ENCODE results near the gene KCNJ6.

Gene KCNJ6

DNA sequence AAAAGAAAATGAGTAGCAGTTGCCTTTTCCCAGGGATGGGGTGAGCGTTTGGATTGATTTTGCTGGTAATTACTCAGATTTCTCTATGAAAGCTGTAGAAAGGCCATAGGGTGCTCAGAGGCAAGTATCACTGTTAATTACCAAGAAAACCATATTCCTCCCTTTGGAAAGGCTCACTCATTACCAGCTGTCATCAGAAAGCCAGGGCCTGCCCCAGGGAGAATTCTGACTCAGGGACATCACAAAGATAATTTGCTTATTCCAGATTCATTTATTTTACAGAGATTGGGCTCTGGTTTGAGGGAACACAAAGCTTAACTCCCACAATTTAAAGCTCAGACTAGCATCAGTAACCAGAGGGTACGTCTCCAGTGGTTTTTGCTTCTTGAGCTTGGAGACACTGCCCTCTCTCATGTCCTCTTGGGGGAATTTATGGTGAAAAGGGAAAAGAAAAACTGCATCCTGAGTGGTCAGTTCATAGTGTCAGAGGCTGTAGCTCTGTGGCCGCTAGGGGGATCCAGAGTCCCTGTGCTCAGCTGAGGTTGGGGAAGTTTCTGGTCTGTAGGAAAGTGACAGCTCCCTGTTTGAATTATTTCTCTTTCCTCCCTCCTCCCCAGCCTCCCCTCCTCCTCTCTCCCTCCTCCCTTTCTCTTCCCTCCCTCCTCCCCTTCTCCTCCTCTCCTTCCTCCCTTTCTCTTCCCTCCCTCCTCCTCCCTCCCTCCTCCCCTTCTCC, 204.3 kb downstream of the KCNJ6 start:
- DNase-seq: peak; percentile 21

DNA sequence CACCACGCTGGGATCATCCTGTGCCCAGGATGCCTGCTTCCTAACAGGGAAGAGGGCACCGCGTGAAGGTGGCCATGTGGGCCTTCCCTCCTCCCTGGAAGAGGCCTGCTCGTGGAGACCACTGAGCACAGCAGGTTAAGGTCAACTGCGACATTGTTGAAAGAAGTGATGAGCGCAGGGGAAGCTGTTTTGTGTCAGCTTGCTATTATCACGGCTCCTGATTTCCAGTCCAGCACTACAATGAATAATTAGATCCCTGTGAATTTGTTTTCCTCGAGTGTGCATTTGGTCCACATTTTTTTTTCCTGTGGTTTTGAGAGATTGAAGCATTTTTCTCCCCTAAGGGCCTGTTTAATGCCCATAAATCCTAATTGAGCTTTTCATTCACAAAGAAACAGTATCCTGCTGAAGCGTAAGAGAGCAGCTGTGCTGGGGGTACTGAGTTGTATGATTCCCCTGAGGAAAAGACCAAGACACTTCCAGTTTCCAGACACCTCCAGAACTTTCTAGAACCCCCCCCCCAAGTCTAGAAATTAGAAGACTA, 204.9 kb downstream of the KCNJ6 start:
- DNase-seq: no peak

DNA sequence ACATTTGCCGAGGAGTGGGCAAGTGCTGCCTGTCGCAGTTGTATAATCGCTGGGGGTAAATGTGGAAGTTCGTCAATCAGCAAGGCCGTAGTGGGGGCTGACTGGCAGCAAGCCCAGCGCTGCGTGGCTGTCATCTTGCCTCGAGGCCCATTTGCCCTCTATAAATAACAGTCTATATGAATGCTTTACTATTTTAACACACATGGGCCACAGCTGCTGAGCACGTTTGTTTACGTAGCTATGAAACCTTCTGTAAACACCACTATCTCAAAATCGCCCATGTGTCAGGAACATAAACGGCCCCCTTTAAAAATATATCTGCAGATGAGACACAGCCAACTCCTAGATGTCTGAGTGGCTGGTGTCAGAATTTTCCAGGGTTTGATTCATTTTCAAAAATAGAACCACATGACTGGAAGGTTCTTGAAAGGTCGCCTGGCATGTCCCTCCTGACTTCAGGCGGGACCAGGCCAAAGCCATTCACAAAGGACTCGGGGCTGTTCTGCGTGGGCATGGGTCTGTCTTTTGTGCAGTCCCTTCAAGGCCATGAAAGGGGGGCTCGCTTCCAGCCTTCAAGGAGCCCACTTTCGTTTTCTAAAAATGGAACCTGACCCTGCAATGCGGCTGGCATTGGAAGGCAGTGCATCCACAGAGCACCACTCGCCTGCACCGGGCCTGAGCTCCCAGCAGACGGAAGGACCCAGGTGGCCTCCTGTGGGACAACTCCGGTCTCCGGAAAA, 205.5 kb downstream of the KCNJ6 start:
- no peak for DNase-seq

DNA sequence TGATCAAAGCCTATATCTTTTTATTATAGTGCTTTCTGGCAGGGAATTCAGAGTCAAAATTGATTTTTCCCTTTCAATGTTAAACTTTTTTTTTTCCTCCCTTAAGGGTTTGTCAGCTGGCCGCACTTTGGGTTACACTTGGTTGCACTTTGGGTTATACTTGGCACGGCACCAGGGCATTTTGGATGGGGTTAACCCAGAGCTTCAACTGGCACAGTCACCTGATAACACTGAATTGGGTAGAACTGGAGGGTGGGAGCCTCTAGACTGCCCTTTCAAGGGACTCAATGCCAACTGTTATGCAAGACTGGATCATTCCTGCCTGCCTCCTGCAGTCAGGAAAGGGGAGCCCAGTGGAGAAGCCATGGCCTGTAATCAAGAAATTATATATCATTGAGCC, 211.5 kb downstream of the KCNJ6 start:
- no peak for DNase-seq

DNA sequence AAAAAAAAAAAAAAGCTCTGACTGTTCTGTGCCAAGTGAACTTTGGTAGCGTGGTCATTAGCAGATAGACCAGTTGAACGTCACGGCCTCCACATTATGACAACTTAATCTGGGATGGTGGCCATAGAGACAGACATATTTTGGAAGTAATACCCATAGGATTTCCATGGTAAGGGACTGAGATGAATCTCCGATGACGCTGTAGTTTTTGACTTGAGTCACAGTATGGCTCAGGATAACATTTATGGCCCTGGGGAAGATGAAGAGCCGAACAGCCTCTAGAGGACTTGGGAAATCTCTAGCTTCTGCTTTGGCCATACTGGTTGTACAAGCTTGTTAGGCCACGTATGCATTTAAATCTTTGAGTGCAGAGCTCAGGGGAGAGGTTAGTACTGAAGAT, 214.0 kb downstream of the KCNJ6 start:
- no peak for DNase-seq

DNA sequence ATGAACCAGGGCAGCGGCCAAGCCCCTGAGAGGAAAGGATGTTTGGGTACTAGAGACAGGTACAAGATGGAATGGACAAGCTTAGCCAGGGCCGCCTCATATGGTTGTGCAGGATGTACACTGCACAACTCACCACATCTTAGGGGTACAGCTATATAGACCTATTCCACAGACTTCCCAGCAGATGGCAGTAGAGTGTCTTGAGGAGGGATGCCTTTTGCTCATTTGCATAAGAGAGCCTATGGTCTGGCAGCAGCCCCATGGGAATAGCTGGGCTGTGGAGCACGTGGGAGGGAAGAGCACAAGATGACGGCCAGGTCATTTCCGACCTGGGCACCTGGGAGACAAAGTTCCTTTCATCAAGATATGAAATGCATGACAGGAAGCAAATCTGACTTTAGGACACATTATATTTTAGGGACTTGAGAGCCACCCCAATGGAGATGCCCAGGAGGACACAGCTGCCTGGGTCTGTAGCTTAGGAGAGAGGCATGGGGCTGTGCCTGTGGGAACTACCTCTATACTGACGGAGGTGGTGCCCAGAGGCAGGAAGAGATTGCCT, 215.5 kb downstream of the KCNJ6 start:
- DNase-seq: no peak

DNA sequence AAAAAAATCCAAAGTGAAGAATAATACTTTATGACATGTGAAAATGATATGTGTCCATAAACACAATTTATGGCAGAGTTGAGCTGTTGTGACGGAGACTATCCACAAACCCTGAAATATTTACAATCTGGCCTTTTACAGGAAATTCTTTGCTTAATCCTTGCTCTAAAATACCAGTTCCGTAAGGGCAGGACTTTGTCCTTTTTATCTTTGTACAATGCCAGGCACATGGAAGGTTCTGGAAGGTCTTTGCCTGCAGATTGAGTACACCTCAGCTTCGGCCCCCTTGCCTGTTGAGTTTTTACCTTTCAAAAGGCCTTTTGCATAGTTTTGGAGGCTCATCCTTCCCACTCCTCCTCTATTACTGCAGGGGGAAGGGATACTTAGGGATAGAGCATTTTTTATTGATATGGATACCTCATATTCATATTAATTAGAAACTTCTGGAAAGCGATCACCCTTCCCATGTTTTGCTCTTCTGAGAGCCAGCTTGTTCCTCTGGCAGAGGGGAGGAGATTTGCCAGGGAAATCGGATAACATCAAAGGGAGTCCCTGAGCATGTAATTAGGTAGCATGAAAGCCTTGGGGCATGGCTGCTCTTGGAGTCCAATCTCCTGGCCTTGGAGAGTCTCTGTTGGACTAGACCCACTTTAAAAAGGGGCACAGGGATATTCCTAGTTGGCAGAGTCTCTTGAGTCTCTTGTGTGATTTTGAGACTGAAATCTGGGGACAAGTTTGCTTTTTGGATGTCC, 217.1 kb downstream of the KCNJ6 start:
- no peak for DNase-seq

DNA sequence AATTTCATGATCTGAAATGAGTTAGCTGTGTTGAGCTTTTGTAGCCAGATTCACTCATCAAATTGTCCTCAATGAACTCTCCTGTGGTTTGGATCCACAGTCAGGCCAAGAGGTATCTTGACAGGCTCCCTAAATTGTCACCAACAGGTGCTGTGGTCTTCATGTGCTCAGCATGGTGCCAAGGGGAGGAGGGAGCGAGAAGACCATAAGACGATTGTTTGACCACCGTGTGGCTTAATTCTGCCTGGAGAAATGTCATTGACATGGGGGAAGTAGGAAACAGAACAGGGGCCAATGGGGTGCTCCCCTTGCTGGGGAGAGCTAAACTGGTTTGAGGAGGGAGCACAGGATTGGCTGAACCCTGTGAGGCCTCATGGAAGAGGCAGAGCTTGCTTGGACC, 219.3 kb downstream of the KCNJ6 start:
- DNase-seq: no peak

DNA sequence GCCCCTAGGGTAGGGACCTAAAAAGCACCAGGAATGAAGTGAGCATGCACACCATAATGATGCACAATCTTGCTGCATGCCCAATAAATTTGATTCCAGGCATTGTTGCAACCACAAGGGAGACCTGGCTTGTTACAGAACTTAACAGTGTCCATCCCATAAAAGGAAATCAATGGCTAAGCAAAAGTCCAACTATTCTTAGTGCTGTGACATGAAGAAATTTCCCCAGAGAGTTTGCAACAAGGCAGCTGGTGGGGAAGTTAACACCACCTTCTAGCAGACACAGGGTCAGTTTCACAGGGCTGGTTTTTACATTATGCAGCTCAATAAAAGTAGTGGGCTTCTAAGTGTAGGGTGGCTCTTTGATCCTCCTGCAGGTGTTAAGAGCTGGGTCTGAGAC, 221.1 kb downstream of the KCNJ6 start:
- DNase-seq: no peak

DNA sequence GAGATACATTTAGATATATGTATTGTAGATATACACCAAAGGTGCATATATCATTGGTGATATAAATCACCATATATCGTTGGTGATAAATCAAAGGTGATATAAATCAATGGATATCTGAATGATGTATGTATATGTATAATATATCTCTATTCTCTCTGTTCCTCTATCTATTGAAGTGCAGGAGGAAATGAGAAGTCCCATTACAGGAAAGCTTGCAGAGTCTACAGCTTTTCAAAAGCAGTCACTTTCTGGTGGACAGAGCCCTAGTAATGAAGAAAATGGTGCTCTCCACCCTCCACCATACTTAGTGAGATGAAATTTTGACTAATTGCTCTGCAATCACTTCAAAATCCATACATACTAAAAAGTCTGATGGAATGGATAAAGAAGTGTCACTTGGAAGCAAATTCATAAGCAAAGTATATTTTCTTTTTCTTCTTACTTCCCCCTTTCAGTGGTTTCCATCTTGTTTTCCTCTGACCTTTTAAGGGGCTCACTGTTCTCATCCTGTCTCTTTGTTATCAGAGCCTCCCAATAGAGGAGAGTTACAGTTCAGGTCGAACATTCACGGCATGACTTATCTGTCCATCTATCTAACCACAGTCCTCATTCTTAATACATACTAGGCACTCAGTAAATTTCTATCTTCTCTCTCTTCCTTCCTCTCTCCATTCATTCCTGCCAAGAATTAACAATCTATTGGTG, 227.2 kb downstream of the KCNJ6 start:
- DNase-seq: no peak

DNA sequence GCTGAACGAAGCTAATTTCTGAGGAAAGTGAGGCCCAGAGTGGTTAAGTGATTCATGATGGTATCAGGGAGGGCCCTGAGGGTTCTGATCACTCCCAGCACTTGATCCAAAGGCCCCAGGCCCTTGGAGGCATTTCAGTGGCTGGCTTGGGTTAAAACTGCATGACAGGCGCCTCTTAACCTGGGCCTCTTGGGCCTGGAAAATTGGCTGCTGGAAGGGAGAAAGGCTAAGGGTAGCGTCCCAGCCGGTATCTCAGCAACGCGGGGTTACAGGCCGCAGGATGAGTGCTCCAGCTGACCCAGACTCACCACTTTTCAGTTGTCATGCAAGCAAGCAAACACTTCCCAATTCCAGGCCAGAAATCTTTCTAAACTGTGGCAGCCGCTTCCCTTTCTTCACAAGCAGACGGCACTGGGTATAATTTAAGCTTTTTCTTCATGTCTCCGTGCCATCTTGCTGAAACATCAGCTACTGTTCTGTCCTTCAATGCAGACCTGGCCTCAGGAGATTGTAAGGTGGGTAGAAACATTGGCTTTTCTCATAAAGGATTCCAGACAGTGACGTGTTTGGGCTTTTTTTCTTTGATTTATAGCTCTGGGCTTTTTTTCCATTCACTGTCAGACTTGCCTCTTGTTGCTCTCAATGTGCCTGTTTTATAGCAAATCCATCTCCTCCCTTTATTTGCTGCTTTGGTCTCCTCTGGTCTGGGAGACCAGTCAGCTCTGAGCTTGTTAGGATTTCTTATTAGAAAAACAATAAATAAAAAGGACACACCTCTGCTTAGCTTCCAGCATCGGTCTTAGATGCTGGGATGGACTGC, 229.1 kb downstream of the KCNJ6 start:
- no peak for DNase-seq

DNA sequence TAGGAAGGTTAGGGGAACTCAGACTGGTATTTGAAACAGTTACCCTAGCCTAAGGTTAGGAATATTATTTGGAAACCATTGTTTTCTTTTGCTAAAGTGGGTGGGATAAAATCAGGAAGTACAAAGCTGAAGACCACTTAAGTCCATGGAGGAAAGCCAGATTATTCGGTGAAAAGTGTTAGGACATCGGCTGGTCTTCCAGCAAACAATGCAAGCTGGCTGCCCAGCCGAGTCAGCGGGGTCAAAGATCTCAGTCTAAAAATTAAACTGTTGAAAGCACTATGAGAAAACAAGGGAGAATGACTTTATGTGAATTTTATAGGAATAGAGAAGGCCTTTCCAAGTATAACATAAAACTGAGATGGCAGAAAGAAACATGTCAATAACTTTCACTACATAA, 231.7 kb downstream of the KCNJ6 start:
- DNase-seq: no peak

DNA sequence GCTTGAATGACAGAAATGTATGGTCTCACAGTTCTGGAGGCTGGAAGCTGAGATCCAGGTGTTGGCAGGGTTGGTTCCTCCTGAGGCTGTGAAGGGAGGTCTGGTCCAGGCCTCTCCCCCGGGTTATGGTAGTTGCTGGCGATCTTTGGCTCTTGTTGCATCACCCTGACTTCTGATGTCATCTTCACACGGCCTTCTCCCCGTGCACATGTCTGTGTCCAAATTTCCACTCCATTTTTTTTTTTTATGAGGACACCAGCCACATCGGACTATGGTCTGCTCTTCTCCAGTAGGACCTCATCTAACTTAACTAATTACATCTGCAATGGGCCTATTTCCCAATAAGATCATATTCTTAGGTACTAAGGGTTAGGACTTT, 232.2 kb downstream of the KCNJ6 start:
- no peak for DNase-seq

DNA sequence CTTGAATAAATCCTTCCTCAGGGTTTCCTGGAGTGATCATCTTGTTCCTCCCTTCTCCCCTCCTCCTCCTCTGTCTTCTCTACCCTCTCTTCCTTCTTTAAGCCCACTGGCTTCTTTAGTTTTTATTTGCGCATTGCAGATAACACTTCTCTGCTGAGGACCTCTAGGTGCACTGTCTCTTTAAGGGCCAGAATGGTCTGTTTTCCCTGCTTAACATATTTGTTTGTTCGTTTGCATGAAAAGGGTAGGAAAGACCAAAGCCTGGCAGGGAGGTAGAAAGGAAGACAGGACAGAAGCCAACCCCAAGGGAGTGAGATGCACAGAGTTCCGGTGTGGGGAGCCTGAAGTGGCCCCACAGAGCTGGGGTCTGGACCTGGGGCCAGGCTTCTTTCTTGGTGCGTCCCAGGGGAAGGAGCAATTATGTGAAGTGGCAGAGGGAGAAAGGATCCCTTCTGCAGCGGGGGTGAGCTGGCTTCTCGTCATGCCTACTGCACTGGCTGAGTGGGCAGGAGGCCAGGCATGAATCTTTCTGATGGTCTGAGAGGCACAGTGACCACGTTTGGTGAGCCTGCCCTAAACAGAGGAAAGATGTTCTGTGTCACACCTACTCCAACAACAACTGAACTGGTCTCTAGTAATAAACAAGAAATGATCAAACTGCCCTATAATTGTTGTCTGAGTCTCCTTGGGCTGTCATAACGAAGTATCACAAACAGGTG, 232.7 kb downstream of the KCNJ6 start:
- no peak for DNase-seq

DNA sequence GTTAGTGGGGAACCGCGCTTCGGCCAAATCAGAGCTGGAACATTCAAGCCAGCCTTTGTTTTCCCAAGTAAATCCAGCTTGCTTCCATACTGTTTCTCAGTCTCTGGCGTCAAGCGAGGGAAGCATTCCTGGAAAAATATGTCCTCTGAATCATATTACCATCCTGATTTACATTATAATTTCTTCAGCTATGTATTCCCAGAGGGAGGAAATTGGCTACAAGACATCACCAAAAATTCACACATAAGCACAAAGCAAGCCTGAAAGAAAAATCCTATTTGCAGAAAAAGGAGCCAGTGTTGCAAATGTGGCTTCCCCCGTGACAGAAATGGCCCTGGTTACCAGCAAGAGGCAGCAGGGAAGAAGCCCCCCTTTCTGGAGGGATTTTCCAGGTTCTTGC, 233.3 kb downstream of the KCNJ6 start:
- DNase-seq: no peak

DNA sequence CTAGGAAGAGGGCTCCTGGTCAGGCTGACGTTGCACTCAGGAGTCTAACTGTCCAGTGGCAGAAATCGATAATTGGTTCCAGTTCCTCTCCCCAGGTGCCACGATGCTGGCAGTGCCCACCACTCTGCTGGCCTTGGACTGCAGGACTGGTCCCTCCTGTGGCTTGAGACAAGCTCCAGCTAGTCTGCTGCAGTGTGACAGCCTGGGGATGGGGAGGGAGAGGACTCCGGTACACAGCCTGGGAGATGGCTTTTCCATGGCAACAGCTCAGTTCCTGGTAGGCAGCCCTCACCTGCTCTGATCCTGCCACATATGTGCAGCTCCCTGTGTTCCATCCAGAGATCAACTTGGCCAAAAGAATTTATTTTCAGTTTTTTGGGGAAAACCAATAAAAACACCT, 239.3 kb downstream of the KCNJ6 start:
- DNase-seq: no peak

DNA sequence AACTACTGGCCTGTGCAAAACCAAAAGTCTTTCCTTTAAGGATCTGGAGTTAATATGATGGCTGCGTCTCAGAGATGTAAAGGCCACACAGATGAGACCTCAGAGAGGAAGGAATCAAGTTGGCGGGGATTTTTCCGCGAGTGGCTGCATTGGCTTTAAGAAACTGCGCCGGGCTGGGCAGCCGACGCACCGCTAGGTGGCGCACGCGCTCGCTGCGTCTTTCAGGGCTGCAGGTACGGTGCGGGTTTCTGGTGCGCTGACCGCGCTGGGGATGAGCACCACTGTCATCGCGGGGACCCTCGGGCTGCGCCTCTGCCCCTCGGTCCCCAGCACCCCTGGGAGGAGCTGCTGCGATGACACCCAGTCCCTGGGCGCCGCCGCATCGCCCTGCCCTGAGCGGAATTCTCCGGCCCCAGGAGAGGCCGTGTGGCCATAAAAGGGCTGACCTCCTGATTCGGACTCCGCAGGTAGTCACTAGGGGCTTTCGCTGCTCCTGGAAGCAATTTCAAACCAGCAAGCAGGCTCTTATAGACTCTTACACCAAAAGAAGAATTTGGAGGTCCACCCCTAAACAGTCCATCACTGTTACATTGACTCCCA, 241.0 kb downstream of the KCNJ6 start:
- peak; percentile 10 for DNase-seq

DNA sequence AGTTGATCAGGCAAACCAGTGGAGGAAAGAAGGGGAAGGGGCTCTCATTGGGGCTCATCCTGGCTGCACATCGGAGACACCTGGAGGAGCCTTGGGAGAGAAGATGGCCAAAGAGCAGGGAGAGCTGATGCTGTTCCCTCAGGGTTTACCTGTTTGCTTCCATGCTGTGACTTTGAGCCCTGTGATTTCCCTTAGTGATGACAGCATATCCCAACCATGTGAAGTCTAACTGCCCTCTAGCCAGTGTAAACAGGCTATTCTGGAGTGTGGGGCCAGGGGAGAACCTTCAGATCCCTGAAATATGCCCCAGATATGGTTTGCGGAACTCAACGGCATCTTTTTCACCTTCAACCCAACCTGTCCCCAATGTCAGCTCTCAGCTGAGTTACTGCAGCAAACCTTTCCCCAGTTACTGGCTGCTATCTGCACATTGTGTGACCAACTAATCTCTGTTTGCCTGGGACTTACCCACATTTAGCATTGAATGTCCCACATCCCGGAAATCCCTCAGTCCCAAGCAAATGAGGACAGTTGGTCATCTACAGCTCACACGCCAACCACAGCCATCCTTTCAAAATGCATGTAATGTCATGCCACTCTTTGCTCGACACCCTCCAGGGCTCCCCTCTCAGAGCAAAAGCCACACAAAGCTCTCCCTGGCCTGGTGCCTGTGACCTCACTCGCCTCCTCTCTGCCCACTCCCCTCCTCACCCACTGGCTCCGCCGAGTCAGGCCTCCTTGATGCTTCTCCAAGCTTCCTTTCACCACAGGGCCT, 242.3 kb downstream of the KCNJ6 start:
- DNase-seq: no peak

DNA sequence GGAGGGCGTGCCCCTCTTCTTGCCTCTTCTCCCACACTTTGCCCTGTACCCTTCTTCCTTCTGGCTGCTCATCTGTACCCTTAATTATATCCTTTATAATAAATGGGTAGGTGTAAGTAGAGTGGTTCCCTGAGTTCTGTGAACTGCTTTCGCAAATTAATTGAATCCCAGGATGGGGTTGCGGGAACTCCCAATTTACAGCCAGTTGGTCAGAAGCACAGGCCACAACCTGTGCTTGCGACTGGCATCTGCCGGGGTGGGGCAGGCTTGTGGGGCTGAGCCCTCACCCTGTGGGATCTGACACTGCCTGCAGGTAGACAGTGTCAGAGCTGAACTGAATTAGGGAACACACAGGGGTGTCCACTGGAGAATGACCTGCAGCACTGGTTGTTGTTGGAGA, 244.9 kb downstream of the KCNJ6 start:
- DNase-seq: no peak

DNA sequence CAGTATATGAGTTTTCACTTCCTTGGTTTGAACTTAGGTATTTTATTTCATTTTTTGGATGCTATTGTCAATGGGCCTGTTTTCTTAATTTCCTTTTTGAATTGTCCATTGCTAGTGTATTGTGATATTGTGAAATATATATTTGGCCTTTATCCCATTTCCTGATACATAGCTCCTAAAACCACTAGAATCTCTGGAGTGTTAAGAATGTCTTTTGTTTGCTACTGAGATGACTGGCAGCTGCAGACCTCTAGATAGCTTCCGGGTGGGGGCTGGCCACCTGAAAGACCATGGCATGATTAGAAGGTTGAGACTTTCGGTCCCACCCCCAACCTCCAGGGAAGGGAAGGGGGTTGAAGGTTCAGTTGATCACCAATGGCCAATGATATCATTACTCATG, 245.4 kb downstream of the KCNJ6 start:
- DNase-seq: no peak
